GM18909 (cell line): ENCODE data around the gene CBX8.

Experiments
- ATAC-seq: cut with Tn5 transposase; IDR thresholded peaks from one replicate; pipeline ENCODE4 v1.9.1; 2021; ENCODE audit warnings: mild to moderate bottlenecking; ENCODE audit not compliant: unreplicated experiment, poor library complexity

CBX8 gene

DNA sequence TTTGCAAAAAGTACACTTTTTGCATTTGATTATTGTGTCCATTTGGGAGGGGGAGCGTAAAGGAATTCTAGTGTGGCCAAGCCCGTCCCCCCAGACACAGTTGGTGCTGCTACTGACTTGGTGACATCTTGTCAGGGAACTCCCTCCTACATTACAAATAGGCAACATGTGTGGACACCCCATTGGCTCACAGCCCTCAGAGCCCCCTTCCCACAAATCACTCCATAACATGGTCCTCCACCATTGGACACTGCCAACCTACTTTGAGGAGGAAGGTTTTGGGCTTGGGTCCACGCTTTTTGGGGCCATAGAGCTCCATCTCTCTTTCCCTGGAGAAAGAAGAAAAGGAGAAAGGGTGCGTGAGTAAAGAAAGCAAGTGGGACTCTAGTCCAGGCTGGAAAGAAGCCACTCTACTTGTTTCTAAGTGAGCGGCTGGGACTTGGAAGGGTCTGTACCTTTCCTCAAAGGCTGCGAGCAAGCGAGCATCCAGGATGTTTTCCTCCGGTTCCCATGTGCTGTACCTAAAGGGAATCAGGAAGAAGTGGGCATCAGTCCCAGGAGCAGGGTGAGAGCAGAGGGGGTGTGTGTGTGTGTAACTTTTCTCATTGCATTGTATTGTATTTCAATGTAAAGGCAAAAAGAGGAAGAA lies 958 bp downstream of the CBX8 start:
- ATAC-seq, result no peak

DNA sequence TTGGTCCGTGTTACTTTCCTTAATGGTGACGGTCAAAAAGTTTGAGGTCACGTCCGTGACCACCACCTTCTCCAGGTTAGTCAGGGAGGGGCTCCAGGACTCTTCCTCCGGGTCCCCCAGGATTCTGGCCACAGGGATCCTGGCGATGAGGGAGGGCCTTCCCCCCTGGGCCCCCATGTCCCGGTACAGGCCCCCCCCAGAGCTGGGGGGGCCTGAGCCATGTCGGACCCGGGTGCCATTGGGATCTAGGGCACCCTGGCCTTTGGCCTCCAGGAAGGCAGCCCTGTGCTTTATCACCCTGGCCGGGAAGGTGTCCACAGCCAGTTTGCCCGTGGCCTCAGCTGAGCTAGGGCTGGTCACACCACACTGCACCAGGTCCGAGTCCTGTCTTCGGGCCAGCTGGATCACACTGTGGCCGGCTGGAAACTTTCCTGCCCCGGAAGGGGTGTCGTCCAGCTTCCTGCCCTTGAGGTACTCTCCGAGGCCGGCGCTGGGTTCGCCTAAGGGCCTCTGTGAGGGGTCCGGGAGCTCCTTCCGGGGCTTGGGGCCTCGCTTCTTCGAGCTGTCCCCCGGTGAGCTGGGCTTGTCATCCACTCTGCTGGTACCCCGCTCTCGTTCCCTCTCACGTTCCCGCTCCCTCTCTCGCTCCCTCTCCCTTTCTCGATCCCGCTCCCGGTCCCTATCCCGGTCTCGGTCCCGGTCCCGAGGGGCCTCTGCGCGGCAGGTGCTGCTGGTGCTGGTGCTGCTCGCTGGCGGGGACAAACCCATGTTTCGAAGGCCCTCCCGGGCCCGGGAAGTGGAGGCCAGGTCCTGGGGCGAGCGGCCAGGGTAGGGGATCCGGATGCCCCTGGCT lies 2.0 kb downstream of the CBX8 start:
- no peak for ATAC-seq

DNA sequence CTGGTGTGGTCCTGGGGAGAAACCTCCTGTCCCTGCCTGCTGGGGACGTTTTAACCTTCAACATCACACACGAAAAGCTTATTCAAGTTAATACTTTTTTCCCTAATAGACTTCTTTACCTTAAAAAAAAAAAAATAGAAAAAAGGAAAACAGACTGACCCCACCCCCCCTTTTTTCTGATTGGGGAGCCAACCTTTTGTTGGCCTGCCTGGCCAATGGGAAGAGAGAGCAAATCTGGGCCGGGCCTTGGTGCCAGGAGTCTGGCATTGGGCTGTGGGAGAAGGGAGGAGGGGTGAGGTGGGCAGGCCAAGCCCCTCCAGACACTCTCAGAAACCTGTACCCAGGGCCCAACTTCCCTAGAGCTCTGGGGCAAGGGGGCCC lies 3.0 kb downstream of the CBX8 start:
- ATAC-seq, result no peak

DNA sequence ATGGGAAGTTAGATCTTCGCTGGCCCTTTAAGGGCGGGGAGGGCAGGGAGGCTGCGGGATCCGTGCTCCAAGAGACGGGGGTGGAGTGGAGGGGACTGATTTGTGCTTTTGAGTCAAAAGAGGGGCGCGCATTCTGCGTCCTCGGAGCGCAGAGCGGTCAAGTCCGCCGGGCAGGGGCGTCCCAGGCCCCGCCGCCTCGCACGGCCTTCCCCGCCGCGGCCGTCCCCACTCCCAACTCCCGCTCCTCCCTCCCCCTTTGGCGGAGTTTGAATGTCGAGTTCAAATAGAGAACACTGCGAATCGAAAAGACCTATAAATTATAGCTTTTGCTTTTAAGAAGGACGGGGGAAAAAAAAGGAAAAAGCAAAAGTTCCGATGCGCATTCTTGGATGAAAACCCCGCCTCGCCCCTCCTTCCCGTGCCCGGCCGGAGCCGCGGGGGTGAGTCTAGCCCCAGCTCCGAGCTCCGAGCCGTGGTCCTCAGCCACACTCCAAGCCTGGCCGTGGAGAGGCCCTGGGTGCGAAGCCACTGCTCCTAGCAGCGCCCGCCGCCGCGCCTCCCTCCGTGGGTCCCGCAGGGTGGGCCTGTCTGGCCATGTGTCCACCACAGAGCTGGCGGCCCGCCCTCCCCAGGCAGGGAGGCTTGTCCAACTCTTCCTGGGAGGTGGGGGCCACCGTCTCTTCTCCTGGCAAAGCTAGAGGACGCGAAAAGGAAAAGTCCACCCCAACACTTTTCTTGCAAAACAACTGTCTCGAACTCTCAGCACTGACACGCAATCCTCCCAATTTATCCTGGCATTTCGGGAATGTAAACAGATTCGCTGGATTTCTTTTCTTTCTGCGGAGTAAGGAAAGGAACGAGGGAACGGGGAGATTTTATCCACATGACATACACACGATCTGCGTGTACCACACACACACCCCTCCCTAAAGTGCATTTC lies 3.6 kb downstream of the CBX8 start:
- ATAC-seq, result no peak

DNA sequence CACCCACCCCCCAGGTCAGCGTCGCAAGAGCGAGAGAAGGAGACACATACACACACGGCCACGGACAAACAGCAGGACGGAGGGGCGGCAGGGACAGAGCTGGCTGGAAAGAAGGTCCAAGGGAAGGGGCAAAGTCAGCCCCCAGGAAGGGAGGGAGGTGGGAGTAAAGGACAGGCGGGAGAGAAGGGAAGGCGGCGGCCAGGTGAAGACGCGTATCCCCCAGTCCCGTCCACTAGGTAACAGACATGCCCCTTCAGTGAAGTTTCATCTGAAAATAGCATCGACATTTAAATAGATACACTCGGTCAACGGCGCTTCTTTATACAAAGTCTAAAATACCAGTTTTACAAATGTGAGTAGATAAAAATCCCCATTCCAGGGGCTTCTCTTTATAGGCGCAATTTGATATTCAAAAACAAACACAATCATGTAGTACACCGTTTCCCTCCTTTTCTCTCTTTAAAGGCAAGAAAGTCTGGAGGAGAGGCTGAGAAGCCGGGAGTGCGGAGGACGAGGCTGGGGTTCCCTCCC lies 4.5 kb downstream of the CBX8 start:
- no peak for ATAC-seq

DNA sequence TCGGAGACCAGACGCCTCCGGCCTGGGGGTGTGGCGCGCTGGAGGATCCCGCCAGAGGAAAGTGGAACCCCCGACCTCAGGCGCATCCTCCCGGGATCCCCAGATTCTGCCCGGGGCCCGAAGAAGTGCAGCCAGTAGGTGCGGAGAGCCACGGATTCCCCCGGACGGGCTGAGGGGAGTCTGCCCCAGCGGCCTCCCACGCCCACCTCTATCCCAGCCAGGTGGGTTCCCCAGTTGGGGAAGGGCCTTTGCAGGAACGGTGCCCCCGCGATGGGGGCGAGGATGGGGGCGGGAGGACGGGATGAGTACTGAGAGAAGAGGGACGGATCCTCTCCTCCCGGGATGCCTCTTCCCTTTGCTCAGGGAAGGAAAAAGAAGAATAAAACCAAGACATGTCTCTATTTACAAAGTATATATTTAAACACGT lies 5.1 kb downstream of the CBX8 start:
- ATAC-seq, result no peak

DNA sequence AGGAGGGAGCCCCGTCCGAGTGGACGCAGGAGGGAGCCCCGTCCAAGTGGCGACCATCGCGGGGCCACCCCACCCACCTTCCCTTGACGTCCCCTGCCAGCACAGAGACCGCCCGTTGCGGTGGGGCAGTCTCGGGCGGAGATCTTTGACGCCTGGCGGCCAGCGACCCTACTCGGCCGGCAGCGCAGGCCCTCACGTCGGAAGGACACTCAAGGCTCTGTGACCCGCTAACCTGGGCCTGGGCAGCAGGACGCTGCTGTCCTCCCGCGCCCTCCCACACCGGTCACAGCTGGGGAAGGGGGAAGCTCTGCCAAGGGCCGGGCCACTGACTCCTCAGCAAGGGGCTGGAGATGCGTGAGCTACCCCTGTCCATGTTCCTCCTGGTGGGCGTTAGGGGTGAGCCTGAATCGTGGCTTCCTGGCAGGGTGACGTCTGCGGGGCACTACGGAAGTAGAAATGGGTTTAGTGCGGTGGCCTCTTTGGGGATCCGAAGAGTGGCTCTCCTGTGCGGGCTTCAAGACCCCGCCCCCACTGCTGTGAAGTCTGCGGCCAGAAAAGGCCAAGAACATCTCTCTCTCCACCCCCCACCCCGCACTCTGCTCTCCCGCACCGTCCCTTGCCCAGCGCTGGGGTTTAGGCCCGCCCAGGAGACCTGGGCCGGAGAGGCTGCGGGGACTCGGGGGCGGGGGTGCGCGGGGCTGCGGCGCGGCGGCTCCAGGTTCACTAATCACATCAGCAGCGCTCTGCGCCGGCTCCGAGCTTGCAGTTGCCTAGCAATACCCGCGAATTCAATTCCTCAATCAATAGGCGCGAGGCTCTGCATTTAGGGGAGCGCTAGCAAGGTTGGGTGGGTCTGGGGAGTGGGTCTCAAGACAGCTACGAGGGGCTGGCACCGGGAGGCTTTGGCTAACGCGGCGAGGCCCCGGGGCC lies 5.8 kb downstream of the CBX8 start:
- no peak for ATAC-seq

DNA sequence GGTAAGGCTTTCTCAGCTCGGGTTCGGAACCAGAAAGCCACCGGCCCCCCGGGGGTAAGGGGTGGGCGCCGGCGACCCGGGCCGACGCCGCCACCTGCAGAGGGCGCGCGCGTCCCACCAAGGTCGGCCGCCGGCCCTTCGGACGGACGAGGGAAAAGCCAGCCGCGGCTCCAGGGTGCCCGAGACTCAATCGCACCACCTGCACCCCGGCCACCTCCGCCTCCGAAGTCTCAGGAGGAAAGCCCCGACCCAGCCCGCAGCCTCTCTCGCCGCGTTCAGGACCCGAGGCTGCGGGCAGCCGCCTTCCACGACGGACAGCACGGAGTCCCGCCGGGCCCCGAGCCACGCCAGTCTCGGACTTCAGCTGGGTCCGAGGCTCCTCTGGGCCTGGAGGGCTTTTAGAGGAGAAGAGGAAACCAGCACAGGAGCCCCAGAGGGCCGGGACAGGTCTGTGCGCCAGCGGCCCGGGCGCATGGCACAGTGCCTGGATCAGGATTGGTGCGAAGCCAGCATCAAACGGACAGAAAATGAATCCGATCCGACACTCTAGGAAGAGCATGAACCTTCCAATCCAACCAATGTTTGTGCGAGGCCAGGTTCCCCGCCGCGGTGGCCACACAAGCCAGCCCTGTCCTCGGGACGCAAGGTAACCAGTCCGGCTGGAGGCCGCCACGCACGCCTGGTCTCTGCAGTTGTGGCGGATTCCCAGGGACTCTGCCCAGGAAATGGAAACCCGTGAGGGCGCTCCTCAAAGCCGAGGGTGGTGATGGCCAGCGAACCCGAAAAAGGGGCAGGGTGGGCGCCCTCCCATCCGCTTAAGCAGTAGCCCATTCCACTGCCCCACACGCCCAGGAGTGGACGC lies 6.7 kb downstream of the CBX8 start:
- ATAC-seq, result no peak

DNA sequence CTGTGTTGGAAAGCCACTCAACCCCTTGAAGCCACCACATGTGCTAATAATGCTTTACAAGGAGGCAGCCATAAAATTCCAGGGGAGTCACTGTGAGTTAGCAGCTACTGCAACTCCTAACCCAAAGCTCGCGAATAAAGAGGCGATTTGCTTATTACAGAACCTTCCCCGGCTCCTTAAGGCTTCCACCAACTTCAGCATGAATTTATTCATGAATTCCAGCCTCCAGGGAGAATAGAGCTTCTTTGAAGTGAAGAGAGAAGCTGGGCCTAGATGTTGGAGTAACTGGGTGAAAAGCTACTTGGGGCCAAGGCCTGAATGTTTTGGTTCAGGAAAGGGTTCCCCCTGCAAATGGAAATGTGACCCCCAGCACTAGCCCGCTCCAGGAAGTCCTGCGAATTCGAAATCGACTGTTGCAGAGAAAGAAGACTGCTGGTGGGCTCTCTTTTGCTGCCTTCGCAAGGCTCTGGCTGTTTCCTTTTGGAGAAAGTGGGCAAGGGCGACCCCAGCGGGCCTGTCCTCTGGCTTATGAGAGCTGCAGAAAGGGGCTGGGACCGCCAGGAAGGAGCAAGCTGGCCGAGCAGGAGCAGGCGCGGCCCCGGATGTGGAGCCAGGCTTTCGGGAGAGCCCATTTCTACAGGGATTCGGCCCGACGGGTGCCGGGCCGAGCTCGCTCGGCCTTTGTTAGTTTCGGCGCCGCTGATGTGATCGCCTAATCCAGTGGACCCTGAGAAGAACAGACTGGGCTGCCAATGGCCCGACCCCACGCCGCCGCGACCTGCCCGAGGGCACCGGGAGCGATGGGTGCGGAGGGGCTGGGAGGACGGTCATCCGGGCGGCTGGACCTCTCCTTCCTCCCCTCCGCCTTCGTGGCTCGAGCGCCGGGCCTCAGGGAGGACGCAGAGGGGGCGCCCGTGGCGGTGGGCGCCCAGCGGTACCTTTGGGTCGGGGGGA lies 7.6 kb downstream of the CBX8 start:
- no peak for ATAC-seq

DNA sequence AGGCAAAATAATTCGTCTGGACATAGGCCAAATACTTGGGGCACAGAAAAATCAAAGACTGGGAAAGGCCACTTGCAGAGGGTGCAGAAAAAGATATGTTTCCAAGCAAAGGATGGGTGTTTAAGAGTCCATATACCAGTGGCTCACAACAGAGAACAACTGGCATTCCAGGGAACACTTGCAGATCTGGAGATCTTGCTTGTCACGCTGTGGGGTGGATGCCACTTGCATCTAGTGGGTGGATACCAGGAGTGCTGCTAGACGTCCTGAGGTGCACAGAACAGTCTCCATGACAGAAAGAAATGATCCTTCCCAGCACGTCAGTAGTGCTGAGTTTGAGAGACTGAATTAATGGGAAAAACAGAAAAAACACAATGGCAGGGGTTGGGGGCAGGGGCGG lies 8.4 kb downstream of the CBX8 start:
- ATAC-seq, result no peak

DNA sequence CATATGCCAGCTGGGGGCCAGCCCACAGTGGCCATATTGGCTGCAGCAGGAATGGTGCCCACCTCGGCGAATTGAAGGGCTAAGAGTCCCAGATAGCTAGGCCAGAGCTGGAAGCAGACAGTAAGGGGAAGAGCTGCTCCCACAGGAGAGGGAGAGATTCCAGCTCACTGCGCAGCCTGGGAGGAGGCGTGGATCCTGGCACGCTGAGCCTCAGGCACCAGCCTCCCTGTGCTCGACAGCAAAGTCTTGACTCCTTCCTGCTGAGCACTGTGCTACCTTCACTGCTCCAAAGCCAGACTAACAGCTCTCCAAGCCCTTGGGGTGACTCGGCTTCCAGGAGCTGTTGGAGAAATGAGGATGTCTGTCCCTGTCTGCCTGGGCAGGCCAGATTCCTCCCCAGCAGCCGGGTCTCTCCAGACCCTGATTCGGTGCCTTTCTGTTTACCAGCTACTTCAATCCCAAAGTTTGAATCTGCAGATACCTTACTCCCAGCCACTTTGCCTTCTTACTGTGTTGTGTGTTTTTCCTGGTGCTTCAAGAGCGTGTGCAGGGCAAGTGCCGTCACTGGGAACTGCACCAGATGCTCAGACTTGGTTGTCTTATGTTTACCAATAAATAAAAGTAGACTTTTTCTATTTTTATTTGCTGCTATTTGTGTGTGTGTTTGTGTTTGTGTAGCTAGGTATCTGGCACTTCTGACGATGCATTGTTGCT lies 9.8 kb downstream of the CBX8 start:
- no peak for ATAC-seq

DNA sequence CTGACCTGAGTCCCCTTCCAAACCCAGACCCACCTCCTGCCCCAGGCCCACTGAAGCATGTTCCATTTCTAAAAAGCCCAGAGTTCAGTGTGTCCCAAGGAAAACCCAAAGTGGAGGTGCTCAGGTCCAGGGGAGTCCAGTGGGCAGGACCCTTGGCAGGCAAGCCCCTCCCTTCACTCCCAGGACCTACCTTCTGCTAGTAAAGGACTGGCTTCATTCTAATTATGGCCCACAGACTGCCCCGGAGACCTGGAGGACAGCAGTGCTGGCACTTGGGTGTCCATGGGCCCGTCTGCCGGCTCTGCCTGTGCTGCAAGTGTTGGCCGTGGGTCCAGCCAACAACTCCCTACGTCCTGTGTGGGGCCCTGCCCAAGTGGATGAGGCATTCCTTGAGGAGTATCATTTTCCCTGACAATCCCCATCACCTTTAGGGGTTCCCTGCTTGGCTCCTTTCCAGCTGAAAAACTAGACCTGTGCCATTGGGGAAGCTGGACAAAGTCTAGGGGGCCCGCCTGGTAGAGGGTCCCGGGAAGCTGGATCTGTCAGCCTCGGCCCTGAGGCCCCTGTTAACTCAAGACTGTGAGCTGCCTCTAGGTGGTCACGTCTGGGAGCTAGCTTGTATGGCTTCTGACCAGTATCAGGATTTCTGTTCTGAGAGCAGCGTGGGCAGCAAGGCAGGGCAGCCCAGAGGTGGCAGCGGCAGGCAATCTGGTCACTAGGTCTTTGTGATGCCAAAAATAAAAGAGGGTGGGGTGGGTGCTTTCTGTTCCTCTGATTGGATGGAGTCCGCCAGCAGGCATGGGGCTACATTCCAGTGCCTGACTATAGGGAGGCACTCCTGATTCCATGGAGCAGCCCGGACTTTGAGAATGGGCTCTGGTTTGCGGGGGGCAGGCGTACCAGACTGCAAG lies 10.7 kb downstream of the CBX8 start:
- no peak for ATAC-seq

DNA sequence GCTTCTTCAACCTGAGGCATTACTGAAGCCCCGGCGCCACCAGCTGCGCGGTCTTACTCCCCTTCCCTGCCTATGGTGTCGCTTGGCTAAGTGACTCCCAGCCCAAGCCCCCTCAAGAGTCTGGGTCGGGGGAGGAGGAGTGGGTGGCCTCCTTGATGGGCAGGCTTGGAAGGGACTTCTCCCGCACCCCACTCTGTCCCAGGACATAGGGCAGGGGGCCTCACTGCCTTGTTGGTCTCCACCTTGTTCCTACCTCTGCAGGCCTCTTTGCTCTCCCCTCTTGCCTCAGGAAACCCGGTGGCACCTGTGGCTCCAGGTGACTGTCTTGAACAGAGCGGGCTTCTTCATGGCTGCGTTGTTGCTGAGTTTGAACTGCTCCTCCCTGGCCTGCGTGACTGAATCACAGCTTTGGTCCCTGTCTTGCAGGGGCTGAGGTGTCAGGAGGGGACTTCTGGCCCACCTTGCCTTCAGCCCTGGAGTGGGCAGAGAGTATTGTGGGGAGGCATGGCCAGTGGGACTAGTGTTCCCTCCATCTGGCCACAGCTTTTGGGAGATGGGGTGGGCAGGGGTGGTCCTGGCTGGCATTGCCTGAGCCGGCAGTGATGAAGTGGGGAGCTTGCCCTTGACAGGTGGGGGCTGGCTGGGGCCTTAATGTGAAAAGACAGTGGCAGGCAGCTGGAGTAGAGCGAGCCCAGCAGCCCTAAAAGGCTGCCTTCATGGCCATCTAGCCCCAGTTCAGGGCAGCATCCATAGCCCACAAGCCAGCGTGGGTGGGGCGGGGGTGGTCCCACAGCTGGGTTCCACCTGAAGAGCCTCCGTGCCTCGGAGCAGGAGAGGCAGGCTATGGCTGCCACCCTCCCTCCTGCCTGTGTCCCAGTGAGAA lies 11.6 kb downstream of the CBX8 start:
- no peak for ATAC-seq

DNA sequence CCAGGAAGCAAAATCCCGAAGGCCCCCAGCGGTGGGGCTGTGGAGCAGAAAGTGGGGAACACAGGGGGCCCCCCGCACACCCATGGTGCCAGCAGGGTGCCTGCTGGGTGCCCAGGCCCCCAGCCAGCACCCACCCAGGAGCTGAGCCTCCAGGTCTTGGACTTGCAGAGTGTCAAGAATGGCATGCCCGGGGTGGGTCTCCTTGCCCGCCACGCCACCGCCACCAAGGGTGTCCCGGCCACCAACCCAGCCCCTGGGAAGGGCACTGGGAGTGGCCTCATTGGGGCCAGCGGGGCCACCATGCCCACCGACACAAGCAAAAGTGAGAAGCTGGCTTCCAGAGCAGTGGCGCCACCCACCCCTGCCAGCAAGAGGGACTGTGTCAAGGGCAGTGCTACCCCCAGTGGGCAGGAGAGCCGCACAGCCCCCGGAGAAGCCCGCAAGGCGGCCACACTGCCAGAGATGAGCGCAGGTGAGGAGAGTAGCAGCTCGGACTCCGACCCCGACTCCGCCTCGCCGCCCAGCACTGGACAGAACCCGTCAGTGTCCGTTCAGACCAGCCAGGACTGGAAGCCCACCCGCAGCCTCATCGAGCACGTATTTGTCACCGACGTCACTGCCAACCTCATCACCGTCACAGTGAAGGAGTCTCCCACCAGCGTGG lies 12.4 kb downstream of the CBX8 start:
- ATAC-seq, result no peak
